MCF 10A (cell line): ENCODE measurements around the gene HAP1. TPM values are rescaled to one million over a fixed set of nuclear protein-coding genes. Genes with fewer than 3 reads are reported as not detected.

Experiments used
- BruUV-seq: library from RNA; stranded (reverse); fragments of 400-500 nt; replicated peaks from 2 replicates; lab custom pipeline; 2021; lab: Mats Ljungman, UMichigan
- CTCF ChIA-PET: fragments of 300-600 bp; sonication (Branson Sonifier 250); formaldehyde crosslinking; extraction: SDS; loops from one replicate; lab custom pipeline; 2021; ENCODE audit warnings: antibody characterized with exemption, inconsistent platforms; lab: Yijun Ruan, JAX
- POLR2A ChIA-PET: fragments of 300-600, 350-650 bp; sonication (Branson Sonifier 250); formaldehyde crosslinking; extraction: SDS; loops from one replicate; lab custom pipeline; 2020; ENCODE audit warnings: antibody characterized with exemption, inconsistent platforms; lab: Yijun Ruan, JAX
- DNase-seq: peaks from one replicate; pipeline ENCODE4 v3.0.0-alpha.2; 2018; ENCODE audit not compliant: unreplicated experiment
- H3K27ac Mint-ChIP-seq: one replicate; pipeline ENCODE4 v1.8.0; 2022; ENCODE audit warnings: mild to moderate bottlenecking, low read depth, mixed read lengths; ENCODE audit not compliant: unreplicated experiment
- H3K27me3 Mint-ChIP-seq: one replicate; pipeline ENCODE4 v1.8.0; 2022; ENCODE audit warnings: mixed read lengths; ENCODE audit not compliant: insufficient read depth, unreplicated experiment
- H3K36me3 Mint-ChIP-seq: one replicate; pipeline ENCODE4 v1.8.0; 2022; ENCODE audit warnings: mild to moderate bottlenecking, moderate library complexity, mixed read lengths; ENCODE audit not compliant: insufficient read depth, unreplicated experiment
- H3K4me1 Mint-ChIP-seq: one replicate; pipeline ENCODE4 v1.8.0; 2022; ENCODE audit warnings: mixed read lengths; ENCODE audit not compliant: insufficient read depth, unreplicated experiment
- H3K4me3 Mint-ChIP-seq: one replicate; pipeline ENCODE4 v1.8.0; 2022; ENCODE audit warnings: mild to moderate bottlenecking, moderate library complexity, mixed read lengths; ENCODE audit not compliant: unreplicated experiment
- H3K9me3 Mint-ChIP-seq: one replicate; pipeline ENCODE4 v1.8.0; 2022; ENCODE audit warnings: mixed read lengths; ENCODE audit not compliant: unreplicated experiment
- CTCF ChIP-seq: fragments of 200-600 bp; IDR thresholded peaks from one replicate; pipeline ENCODE4 v1.8.0; 2022; ENCODE audit warnings: antibody characterized with exemption, mild to moderate bottlenecking; ENCODE audit not compliant: unreplicated experiment
- intact Hi-C: fragments of 100-400 bp; cut with micrococcal nuclease; formaldehyde crosslinking; loops from 2 replicates; pipeline ENCODE4 v1.14.1; 2022
- total RNA-seq: library from RNA; stranded (reverse); gene quantifications from 2 replicates; pipeline ENCODE4 v1.2.3, GENCODE V29; 2022

Gene HAP1
- total RNA-seq, 1 experiment from 2014 or later, result 0.37 TPM

GRCh38 chr17:41735744-41736143 is 1.3 kb upstream of the HAP1 start:
- intact Hi-C loops, result loop anchor here (5.0 kb wide), 1 partner anchor 382 kb away; no protein-coding TSS in a partner anchor
- DNase-seq, result no peak
- BruUV-seq, result no TSS peak
- Mint-ChIP-seq H3K27me3 (peaks cover 65% of the 10 kb centered on the region), H3K27ac (no peak overlapping the region), H3K4me1 (peaks cover 16% of the 10 kb centered on the region), H3K36me3 (no peaks in the 10 kb centered on the region), H3K9me3 (no peaks in the 10 kb centered on the region), H3K4me3 (no peak overlapping the region)
- ChIA-PET CTCF (interaction anchor here (0.6 to 4.7 kb wide), 4 partner anchors 17 to 245 kb away, joined by 3 to 37 read pairs (median 4); no protein-coding TSS in a partner anchor), POLR2A (interaction anchor here (1.3 to 3.0 kb wide), 5 partner anchors 18 to 66 kb away, joined by 3 to 23 read pairs (median 5); partner anchors contain the start of gene JUP)
- TF ChIP-seq CTCF, result no peak

GRCh38 chr17:41734949-41735313 is 488 bp upstream of the HAP1 start:
- Mint-ChIP-seq H3K4me3 (peak overlapping the region; percentile 74), H3K4me1 (peaks cover 16% of the 10 kb centered on the region), H3K9me3 (no peaks in the 10 kb centered on the region), H3K36me3 (no peaks in the 10 kb centered on the region), H3K27ac (peak overlapping the region; percentile 79), H3K27me3 (peaks cover 67% of the 10 kb centered on the region)
- BruUV-seq, result no TSS peak
- CTCF ChIA-PET, result interaction anchor here (0.5 to 4.7 kb wide), 6 partner anchors 67 to 401 kb away, joined by 3 to 37 read pairs (median 3); no protein-coding TSS in a partner anchor
- intact Hi-C loops, result loop anchor here (5.0 kb wide), 1 partner anchor 382 kb away; no protein-coding TSS in a partner anchor
- no peak for DNase-seq
- TF ChIP-seq CTCF, result no peak
- POLR2A ChIA-PET, result interaction anchor here (0.5 to 1.7 kb wide), 9 partner anchors 9 to 177 kb away, joined by 3 to 10 read pairs (median 5); partner anchors contain the start of gene JUP

GRCh38 chr17:41733348-41734138 is 900 bp downstream of the HAP1 start:
- H3K4me3 Mint-ChIP-seq, result peak overlapping the region; percentile 74
- intact Hi-C loops, result no loop called here
- no peak overlapping the region for H3K27ac Mint-ChIP-seq
- BruUV-seq, result no TSS peak
- no peaks in the 10 kb centered on the region for H3K9me3 Mint-ChIP-seq
- CTCF ChIA-PET, result interaction anchor here (0.8 to 4.7 kb wide), 4 partner anchors 37 to 151 kb away, joined by 3 to 37 read pairs (median 3); no protein-coding TSS in a partner anchor
- no peak for DNase-seq
- no peaks in the 10 kb centered on the region for H3K36me3 Mint-ChIP-seq
- POLR2A ChIA-PET, result interaction anchor here (0.6 to 1.9 kb wide), 8 partner anchors 8 to 67 kb away, joined by 3 to 10 read pairs (median 6); partner anchors contain the start of genes EIF1 and JUP
- peaks cover 67% of the 10 kb centered on the region for H3K27me3 Mint-ChIP-seq
- TF ChIP-seq CTCF, result no peak
- H3K4me1 Mint-ChIP-seq, result peaks cover 10% of the 10 kb centered on the region

GRCh38 chr17:41731836-41732235 is 2.6 kb downstream of the HAP1 start:
- no peaks in the 10 kb centered on the region for H3K9me3 Mint-ChIP-seq
- H3K27me3 Mint-ChIP-seq, result peaks cover 60% of the 10 kb centered on the region
- no TSS peak for BruUV-seq
- H3K4me3 Mint-ChIP-seq, result no peak overlapping the region
- H3K36me3 Mint-ChIP-seq, result no peaks in the 10 kb centered on the region
- POLR2A ChIA-PET, result interaction anchor here (0.7 to 1.9 kb wide), 4 partner anchors 43 to 188 kb away, joined by 3 to 6 read pairs (median 6); partner anchors contain the start of genes EIF1 and P3H4
- H3K27ac Mint-ChIP-seq, result no peak overlapping the region
- no peak for TF ChIP-seq CTCF
- peaks cover 3% of the 10 kb centered on the region for H3K4me1 Mint-ChIP-seq
- CTCF ChIA-PET, result interaction anchor here (1.1 to 1.9 kb wide), 2 partner anchors 16 to 70 kb away, joined by 6 to 8 read pairs; no protein-coding TSS in a partner anchor
- no peak for DNase-seq
- intact Hi-C loops, result no loop called here
